HepG2 (cell line): ENCODE data around the gene GON7. TPM values are rescaled to one million over a fixed set of nuclear protein-coding genes. Genes with fewer than 3 reads are reported as not detected.

Experiments
- HES4 ChIP-seq: sonication (generic); formaldehyde crosslinking; IDR thresholded peaks from 2 replicates; pipeline ENCODE4 v1.9.0; 2021; ENCODE audit warnings: mild to moderate bottlenecking, missing genetic modification reagents, borderline replicate concordance
- ONECUT2 ChIP-seq: sonication (generic); formaldehyde crosslinking; IDR thresholded peaks from 2 replicates; pipeline ENCODE4 v1.4.0; 2020; ENCODE audit warnings: missing genetic modification reagents
- PHF20 ChIP-seq: sonication (generic); formaldehyde crosslinking; IDR thresholded peaks from 2 replicates; pipeline ENCODE4 v1.5.0; 2020; ENCODE audit warnings: mild to moderate bottlenecking, missing genetic modification reagents
- PTBP1 ChIP-seq: fragments of 200-400 bp; formaldehyde crosslinking; IDR thresholded peaks from 2 replicates; pipeline ENCODE4 v1.6.1; 2018; ENCODE audit warnings: low read length, low read depth; ENCODE audit not compliant: poor library complexity, severe bottlenecking
- ZFP90 ChIP-seq: sonication (generic); formaldehyde crosslinking; IDR thresholded peaks from 2 replicates; pipeline ENCODE4 v1.8.0; 2022; ENCODE audit warnings: missing genetic modification reagents, mild to moderate bottlenecking, inconsistent platforms, borderline replicate concordance
- ZNF232 ChIP-seq: sonication (generic); formaldehyde crosslinking; IDR thresholded peaks from 2 replicates; pipeline ENCODE4 v1.4.0; 2020; ENCODE audit warnings: missing genetic modification reagents, borderline replicate concordance
- ZNF260 ChIP-seq: sonication (generic); formaldehyde crosslinking; IDR thresholded peaks from 2 replicates; pipeline ENCODE4 v1.4.0; 2020; ENCODE audit warnings: missing genetic modification reagents, low read depth, mild to moderate bottlenecking, borderline replicate concordance
- ZNF264 ChIP-seq: sonication (generic); formaldehyde crosslinking; IDR thresholded peaks from 2 replicates; pipeline ENCODE4 v1.4.0; 2020; ENCODE audit warnings: missing genetic modification reagents
- ZNF562 ChIP-seq: sonication (generic); formaldehyde crosslinking; IDR thresholded peaks from 2 replicates; pipeline ENCODE4 v1.8.0; 2022; ENCODE audit warnings: missing genetic modification reagents, borderline replicate concordance
- polyA plus RNA-seq, 8 experiments: library from polyadenylated mRNA; depleted of rRNA in 3 of 8; stranded (reverse) in 7 of 8; unstranded in 1 of 8; fragments of >200 nt; fragmentation: Illumina TruSeq in 4 of 8; extraction: Trizol in 4 of 8; gene quantifications; 2 replicates each; pipeline versions ENCODE4 v1.2.1 to v1.2.3, GENCODE V29; 2011 to 2016; ENCODE audit warnings: low read depth in 4 of 8, missing spikeins in 1 of 8, mixed read lengths in 1 of 8; ENCODE audit not compliant: insufficient read depth in 1 of 8
- total RNA-seq, 5 experiments: library from RNA; depleted of rRNA; stranded (reverse); fragments of >200 nt; fragmentation: Illumina TruSeq; extraction: Trizol; gene quantifications; 2 replicates each; pipeline ENCODE4 v1.2.3, GENCODE V29; 2016; ENCODE audit warnings: low read depth in 1 of 5
- TF ChIP-seq, protein P1 (sequence below): sonication (generic); formaldehyde crosslinking; IDR thresholded peaks from one replicate; pipeline ENCODE4 v1.5.1; 2020; ENCODE audit warnings: mild to moderate bottlenecking, missing genetic modification reagents; ENCODE audit errors: not compliant biosample characterization
- TF ChIP-seq, protein P2 (sequence below): sonication (generic); formaldehyde crosslinking; IDR thresholded peaks from 2 replicates; pipeline ENCODE4 v1.5.0; 2020; ENCODE audit warnings: mild to moderate bottlenecking, missing genetic modification reagents, moderate library complexity
- TF ChIP-seq, protein P3 (sequence below): sonication (generic); formaldehyde crosslinking; IDR thresholded peaks from 2 replicates; pipeline ENCODE4 v1.8.0; 2022; ENCODE audit warnings: missing genetic modification reagents, low read depth, mild to moderate bottlenecking, borderline replicate concordance
- TF ChIP-seq, protein P4 (sequence below): sonication (generic); formaldehyde crosslinking; IDR thresholded peaks from 2 replicates; pipeline ENCODE4 v1.5.0; 2020; ENCODE audit warnings: mild to moderate bottlenecking, missing genetic modification reagents, borderline replicate concordance
- TF ChIP-seq, protein P5 (sequence below): sonication (generic); formaldehyde crosslinking; IDR thresholded peaks from 2 replicates; pipeline ENCODE4 v1.8.0; 2023; ENCODE audit warnings: mild to moderate bottlenecking, missing genetic modification reagents

The GON7 gene
- total and polyA plus RNA-seq, 2 of the 13 experiments (the other 11 are each of a cell fraction or from before 2014, with no cell fraction given): 11.9 to 28.0 TPM

DNA sequence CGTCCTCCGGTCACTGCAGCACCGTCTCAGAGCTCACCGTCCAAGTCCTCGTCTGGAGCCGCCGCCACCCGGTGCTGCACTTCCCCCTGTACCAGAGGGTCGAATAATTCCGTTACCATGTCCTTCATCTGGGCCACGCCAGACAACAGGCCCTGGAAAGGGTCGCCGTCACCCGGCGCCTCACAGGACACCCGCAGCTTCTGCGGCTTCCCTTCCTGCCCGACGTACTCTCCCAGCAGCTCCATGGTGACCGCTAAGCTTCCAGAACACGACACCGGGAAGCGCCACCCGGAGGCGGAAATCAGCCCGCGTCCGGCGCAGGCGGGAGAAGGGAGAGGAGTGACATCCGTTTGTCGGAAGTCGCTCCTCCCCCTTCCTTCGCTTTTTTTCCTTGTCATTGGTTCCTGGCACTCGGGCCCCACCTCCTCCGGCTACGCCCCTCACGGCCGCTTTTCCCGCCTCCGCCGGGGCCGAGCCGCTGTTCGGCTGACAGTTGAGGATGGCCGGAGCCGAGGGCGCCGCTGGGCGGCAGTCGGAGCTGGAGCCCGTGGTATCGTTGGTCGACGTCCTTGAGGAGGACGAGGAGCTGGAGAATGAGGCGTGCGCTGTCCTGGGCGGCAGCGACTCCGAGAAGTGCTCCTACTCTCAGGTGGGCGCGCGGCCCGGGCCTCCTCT, at the start of gene GON7, which contains the start of gene UBR7 (continued):
- TF ChIP-seq, protein P1, sequence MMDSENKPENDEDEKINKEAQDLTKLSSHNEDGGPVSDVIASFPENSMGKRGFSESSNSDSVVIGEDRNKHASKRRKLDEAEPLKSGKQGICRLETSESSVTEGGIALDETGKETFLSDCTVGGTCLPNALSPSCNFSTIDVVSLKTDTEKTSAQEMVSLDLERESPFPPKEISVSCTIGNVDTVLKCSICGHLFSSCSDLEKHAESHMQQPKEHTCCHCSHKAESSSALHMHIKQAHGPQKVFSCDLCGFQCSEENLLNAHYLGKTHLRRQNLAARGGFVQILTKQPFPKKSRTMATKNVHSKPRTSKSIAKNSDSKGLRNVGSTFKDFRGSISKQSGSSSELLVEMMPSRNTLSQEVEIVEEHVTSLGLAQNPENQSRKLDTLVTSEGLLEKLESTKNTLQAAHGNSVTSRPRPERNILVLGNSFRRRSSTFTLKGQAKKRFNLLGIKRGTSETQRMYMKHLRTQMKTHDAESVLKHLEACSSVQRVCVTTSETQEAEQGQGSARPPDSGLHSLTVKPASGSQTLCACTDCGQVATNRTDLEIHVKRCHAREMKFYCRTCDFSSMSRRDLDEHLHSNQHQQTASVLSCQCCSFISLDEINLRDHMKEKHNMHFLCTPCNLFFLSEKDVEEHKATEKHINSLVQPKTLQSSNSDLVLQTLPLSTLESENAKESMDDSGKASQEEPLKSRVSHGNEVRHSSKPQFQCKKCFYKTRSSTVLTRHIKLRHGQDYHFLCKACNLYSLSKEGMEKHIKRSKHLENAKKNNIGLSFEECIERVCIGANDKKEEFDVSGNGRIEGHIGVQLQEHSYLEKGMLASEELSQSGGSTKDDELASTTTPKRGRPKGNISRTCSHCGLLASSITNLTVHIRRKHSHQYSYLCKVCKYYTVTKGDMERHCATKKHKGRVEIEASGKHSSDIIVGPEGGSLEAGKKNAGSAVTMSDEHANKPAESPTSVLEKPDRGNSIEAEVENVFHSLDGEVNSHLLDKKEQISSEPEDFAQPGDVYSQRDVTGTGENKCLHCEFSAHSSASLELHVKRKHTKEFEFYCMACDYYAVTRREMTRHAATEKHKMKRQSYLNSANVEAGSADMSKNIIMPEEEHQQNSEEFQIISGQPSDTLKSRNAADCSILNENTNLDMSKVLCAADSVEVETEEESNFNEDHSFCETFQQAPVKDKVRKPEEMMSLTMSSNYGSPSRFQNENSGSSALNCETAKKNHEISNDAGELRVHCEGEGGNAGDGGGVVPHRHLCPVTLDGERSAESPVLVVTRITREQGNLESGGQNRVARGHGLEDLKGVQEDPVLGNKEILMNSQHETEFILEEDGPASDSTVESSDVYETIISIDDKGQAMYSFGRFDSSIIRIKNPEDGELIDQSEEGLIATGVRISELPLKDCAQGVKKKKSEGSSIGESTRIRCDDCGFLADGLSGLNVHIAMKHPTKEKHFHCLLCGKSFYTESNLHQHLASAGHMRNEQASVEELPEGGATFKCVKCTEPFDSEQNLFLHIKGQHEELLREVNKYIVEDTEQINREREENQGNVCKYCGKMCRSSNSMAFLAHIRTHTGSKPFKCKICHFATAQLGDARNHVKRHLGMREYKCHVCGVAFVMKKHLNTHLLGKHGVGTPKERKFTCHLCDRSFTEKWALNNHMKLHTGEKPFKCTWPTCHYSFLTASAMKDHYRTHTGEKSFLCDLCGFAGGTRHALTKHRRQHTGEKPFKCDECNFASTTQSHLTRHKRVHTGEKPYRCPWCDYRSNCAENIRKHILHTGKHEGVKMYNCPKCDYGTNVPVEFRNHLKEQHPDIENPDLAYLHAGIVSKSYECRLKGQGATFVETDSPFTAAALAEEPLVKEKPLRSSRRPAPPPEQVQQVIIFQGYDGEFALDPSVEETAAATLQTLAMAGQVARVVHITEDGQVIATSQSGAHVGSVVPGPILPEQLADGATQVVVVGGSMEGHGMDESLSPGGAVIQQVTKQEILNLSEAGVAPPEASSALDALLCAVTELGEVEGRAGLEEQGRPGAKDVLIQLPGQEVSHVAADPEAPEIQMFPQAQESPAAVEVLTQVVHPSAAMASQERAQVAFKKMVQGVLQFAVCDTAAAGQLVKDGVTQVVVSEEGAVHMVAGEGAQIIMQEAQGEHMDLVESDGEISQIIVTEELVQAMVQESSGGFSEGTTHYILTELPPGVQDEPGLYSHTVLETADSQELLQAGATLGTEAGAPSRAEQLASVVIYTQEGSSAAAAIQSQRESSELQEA (CRISPR knock-in tag): peak; percentile 68
- TF ChIP-seq, protein P2, sequence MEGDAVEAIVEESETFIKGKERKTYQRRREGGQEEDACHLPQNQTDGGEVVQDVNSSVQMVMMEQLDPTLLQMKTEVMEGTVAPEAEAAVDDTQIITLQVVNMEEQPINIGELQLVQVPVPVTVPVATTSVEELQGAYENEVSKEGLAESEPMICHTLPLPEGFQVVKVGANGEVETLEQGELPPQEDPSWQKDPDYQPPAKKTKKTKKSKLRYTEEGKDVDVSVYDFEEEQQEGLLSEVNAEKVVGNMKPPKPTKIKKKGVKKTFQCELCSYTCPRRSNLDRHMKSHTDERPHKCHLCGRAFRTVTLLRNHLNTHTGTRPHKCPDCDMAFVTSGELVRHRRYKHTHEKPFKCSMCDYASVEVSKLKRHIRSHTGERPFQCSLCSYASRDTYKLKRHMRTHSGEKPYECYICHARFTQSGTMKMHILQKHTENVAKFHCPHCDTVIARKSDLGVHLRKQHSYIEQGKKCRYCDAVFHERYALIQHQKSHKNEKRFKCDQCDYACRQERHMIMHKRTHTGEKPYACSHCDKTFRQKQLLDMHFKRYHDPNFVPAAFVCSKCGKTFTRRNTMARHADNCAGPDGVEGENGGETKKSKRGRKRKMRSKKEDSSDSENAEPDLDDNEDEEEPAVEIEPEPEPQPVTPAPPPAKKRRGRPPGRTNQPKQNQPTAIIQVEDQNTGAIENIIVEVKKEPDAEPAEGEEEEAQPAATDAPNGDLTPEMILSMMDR (CRISPR knock-in tag): peak; percentile 74
- TF ChIP-seq PHF20 (CRISPR knock-in tag) (peak; percentile 88), ZNF562 (no peak), ZNF264 (CRISPR knock-in tag) (0 out of 2 replicates have a peak, but pooled peaks have one; percentile 50), PTBP1 (peak; percentile 35), ZNF232 (CRISPR knock-in tag) (peak; percentile 24; the same call in 1 of the 2 replicates), ZNF260 (CRISPR knock-in tag) (no peak), ONECUT2 (CRISPR knock-in tag) (no peak), HES4 (CRISPR knock-in tag) (no peak; the same call in none of the 2 replicates), ZFP90 (peak; percentile 79; the same call in 1 of the 2 replicates)
- TF ChIP-seq, protein P3, sequence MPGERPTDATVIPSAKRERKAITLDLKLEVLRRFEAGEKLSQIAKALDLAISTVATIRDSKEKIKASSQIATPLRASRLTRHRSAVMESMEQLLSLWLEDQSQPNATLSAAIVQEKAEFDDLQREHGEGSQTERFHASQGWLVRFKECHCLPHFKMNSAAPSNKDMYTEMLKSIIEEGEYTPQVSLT (CRISPR knock-in tag): no peak
- TF ChIP-seq, protein P4, sequence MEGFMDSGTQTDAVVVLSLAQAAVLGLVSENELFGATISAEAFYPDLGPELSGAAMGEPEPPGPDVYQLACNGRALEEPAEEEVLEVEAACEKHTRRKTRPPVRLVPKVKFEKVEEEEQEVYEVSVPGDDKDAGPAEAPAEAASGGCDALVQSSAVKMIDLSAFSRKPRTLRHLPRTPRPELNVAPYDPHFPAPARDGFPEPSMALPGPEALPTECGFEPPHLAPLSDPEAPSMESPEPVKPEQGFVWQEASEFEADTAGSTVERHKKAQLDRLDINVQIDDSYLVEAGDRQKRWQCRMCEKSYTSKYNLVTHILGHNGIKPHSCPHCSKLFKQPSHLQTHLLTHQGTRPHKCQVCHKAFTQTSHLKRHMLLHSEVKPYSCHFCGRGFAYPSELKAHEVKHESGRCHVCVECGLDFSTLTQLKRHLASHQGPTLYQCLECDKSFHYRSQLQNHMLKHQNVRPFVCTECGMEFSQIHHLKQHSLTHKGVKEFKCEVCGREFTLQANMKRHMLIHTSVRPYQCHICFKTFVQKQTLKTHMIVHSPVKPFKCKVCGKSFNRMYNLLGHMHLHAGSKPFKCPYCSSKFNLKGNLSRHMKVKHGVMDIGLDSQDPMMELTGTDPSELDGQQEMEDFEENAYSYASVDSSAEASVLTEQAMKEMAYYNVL (CRISPR knock-in tag): peak; percentile 45; the same call in 1 of the 2 replicates
- TF ChIP-seq, protein P5, sequence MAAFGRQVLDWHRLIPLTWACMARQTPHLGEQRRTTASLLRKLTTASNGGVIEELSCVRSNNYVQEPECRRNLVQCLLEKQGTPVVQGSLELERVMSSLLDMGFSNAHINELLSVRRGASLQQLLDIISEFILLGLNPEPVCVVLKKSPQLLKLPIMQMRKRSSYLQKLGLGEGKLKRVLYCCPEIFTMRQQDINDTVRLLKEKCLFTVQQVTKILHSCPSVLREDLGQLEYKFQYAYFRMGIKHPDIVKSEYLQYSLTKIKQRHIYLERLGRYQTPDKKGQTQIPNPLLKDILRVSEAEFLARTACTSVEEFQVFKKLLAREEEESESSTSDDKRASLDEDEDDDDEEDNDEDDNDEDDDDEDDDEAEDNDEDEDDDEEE: no peak
